ENCODE measurements around the gene PDE8A.
"Not testable (repeated sequence)": the region's sequence is repeated elsewhere in the genome, so short reads cannot be mapped to it uniquely, and the experiment has no call there.

The PDE8A gene

GRCh38 chr15:85008474-85009260, 27.0 kb downstream of the PDE8A start:
- DNase-seq (ENCODE audit: low read depth in 2 of 2, low spot score in 1 of 2), result no peak

- no peak for DNase-seq (ENCODE audit: low read depth in 2 of 2, low spot score in 1 of 2)
Measured at GRCh38 chr15:85009435-85009834, 27.8 kb downstream of the PDE8A start.

GRCh38 chr15:85010071-85010385, 28.4 kb downstream of the PDE8A start:
- no peak for DNase-seq (ENCODE audit: low read depth in 2 of 2, low spot score in 1 of 2)

GRCh38 chr15:85010386-85011159, 28.9 kb downstream of the PDE8A start:
- DNase-seq (ENCODE audit: low read depth in 2 of 2, low spot score in 1 of 2), result no peak

GRCh38 chr15:85011160-85011571, 29.5 kb downstream of the PDE8A start:
- DNase-seq (ENCODE audit: low read depth in 2 of 2, low spot score in 1 of 2), result no peak

GRCh38 chr15:85011724-85012123, 30.1 kb downstream of the PDE8A start:
- not testable (repeated sequence) for DNase-seq (ENCODE audit: low read depth in 2 of 2, low spot score in 1 of 2)

GRCh38 chr15:85013785-85014184, 32.1 kb downstream of the PDE8A start:
- DNase-seq (ENCODE audit: low read depth in 2 of 2, low spot score in 1 of 2), result no peak

- DNase-seq (ENCODE audit: low read depth in 2 of 2, low spot score in 1 of 2), result no peak
Measured at GRCh38 chr15:85014932-85015331, 33.3 kb downstream of the PDE8A start.

GRCh38 chr15:85016275-85016674, 34.6 kb downstream of the PDE8A start:
- DNase-seq (ENCODE audit: low read depth in 2 of 2, low spot score in 1 of 2), result no peak

- no peak for DNase-seq (ENCODE audit: low read depth in 2 of 2, low spot score in 1 of 2)
Measured at GRCh38 chr15:85019815-85020590, 38.3 kb downstream of the PDE8A start.

- DNase-seq (ENCODE audit: low read depth in 2 of 2, low spot score in 1 of 2), result no peak
Measured at GRCh38 chr15:85021409-85021808, 39.8 kb downstream of the PDE8A start.

GRCh38 chr15:85022860-85023403, 41.3 kb downstream of the PDE8A start:
- no peak for DNase-seq (ENCODE audit: low read depth in 2 of 2, low spot score in 1 of 2)

GRCh38 chr15:85024003-85024402, 42.3 kb downstream of the PDE8A start:
- DNase-seq (ENCODE audit: low read depth in 2 of 2, low spot score in 1 of 2), result no peak

- no peak for DNase-seq (ENCODE audit: low read depth in 2 of 2, low spot score in 1 of 2)
Measured at GRCh38 chr15:85024509-85025336, 43.1 kb downstream of the PDE8A start.

- no peak for DNase-seq (ENCODE audit: low read depth in 2 of 2, low spot score in 1 of 2)
Measured at GRCh38 chr15:85025516-85026251, 44.0 kb downstream of the PDE8A start.

- DNase-seq (ENCODE audit: low read depth in 2 of 2, low spot score in 1 of 2), result no peak
Measured at GRCh38 chr15:85026304-85027032, 44.8 kb downstream of the PDE8A start.

- no peak for DNase-seq (ENCODE audit: low read depth in 2 of 2, low spot score in 1 of 2)
Measured at GRCh38 chr15:85027033-85027380, 45.4 kb downstream of the PDE8A start.

GRCh38 chr15:85027421-85027820, 45.8 kb downstream of the PDE8A start:
- DNase-seq (ENCODE audit: low read depth in 2 of 2, low spot score in 1 of 2), result no peak

- DNase-seq (ENCODE audit: low read depth in 2 of 2, low spot score in 1 of 2), result no peak
Measured at GRCh38 chr15:85028416-85028815, 46.8 kb downstream of the PDE8A start.
